BLaER1 treated with 17β-estradiol and CSF1 and Interleukin-3, amounts not matched to agents 10 nM and 100 nM (cell line): Measurements from ENCODE around the gene RARS1.
A peak's percentile ranks its signal among the peaks of the same experiment; 100 is the strongest.

Experiments used
- H3K27ac ChIP-seq, 11 experiments: shearing (Covaris generic); formaldehyde crosslinking; 2 replicates each; pipeline ENCODE4 v1.8.1; 2022
- H3K27me3 ChIP-seq, 11 experiments: shearing (Covaris generic); formaldehyde crosslinking; 2 replicates each; pipeline ENCODE4 v1.8.1; 2022
- H3K36me3 ChIP-seq, 11 experiments: shearing (Covaris generic); formaldehyde crosslinking; 2 replicates each; pipeline ENCODE4 v1.8.1; 2022
- H3K4me1 ChIP-seq, 10 experiments: shearing (Covaris generic); formaldehyde crosslinking; 2 replicates each; pipeline ENCODE4 v1.8.1; 2022
- H3K4me2 ChIP-seq, 11 experiments: shearing (Covaris generic); formaldehyde crosslinking; 2 replicates each; pipeline ENCODE4 v1.8.1; 2022
- H3K4me3 ChIP-seq, 10 experiments: shearing (Covaris generic); formaldehyde crosslinking; 2 replicates each; pipeline ENCODE4 v1.8.1; 2022
- H3K9ac ChIP-seq, 11 experiments: shearing (Covaris generic); formaldehyde crosslinking; 2 replicates each; pipeline ENCODE4 v1.8.1; 2022
- H3K9me3 ChIP-seq, 11 experiments: shearing (Covaris generic); formaldehyde crosslinking; replicated peaks in 1 of 11; 2 replicates each; pipeline ENCODE4 v1.8.1; 2022
- H4K20me1 ChIP-seq, 11 experiments: shearing (Covaris generic); formaldehyde crosslinking; 2 replicates each; pipeline ENCODE4 v1.8.1; 2022
- Cebpa-rat ChIP-seq, 11 experiments: shearing (Covaris generic); IDR thresholded peaks; 2 replicates each; pipeline ENCODE4 v1.8.1; 2022

The RARS1 gene

GRCh38 chr5:168457542-168457941 is 28.7 kb upstream of the RARS1 start:
- Histone ChIP-seq H3K4me1 (0 out of 20 replicates have a peak, but pooled peaks cover 0 to 1% (median 0%) of the 10 kb centered on the region in 10 experiments), H3K4me2 (no peak overlapping the region), H3K9ac (no peak overlapping the region), H3K4me3 (no peak overlapping the region), H3K9me3 (peaks cover 7 to 12% (median 9%) of the 10 kb centered on the region in 11 experiments; a peak in 14 of 22 replicates), H3K27ac (no peak overlapping the region), H3K36me3 (peaks cover 0 to 20% (median 12%) of the 10 kb centered on the region in 11 experiments; a peak in 12 of 22 replicates), H4K20me1 (no peaks in the 10 kb centered on the region), H3K27me3 (no peaks in the 10 kb centered on the region)
- no peak for TF ChIP-seq Cebpa-rat (IDR thresholded peaks at IDR 0.05)

DNA sequence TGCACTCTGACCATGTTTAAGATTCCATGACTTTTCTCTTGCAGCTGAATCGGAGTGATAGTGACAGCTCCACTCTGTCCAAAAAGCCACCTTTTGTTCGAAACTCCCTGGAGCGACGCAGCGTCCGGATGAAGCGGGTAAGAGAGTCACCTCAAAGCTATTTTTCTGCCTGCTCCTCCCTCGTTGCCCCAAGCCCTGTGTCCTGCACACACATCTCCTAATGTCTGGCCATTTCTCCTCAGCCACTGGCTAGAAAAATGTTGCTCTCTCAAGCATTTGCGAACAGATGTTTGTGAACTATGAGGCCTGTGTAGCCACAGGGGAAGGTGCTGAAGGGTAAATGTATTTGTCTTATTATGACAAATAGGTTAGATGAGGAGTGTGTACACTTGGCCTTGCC is 25.7 kb upstream of the RARS1 start:
- no peaks in the 10 kb centered on the region for H4K20me1 ChIP-seq
- no peak for TF ChIP-seq Cebpa-rat (IDR thresholded peaks at IDR 0.05)
- H3K36me3 ChIP-seq = peaks cover 0 to 20% (median 12%) of the 10 kb centered on the region in 11 experiments; a peak in 12 of 22 replicates
- no peaks in the 10 kb centered on the region for H3K27me3 ChIP-seq
- H3K9ac ChIP-seq = no peak overlapping the region
- H3K4me1 ChIP-seq = peaks cover 6 to 26% (median 16%) of the 10 kb centered on the region in 10 experiments; a peak in 17 of 20 replicates
- H3K4me3 ChIP-seq = no peak overlapping the region
- no peak overlapping the region for H3K27ac ChIP-seq
- peaks cover 7 to 12% (median 9%) of the 10 kb centered on the region in 11 experiments; a peak in 14 of 22 replicates for H3K9me3 ChIP-seq
- no peak overlapping the region for H3K4me2 ChIP-seq

DNA sequence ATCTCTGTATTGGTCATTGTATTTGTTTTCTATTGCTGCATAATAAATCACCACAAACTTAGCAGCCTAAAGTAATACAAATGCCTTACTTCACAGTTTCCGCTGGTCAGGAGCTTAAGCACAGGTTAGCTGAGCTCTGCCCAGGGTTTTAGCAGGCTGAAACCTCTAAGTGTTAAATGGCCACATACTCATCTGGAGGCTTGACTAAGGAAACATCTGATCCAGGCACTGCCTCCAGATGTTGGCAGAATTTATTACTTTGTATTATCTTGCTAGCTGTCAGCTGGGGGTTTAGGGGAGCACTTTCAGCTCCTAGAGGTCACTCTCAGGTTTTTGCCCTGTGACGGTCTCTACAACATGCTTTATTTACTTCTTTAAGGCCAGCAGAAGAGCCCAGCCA is 23.2 kb upstream of the RARS1 start:
- no peak overlapping the region for H3K9ac ChIP-seq
- H3K4me1 ChIP-seq = peaks cover 6 to 26% (median 16%) of the 10 kb centered on the region in 10 experiments; a peak in 17 of 20 replicates
- peaks cover 0 to 3% (median 2%) of the 10 kb centered on the region in 11 experiments; a peak in 10 of 22 replicates for H3K9me3 ChIP-seq
- no peaks in the 10 kb centered on the region for H3K27me3 ChIP-seq
- H3K4me2 ChIP-seq = peak overlapping the region in 1 of 11 experiments; percentile 72; a peak in 1 of 22 replicates
- H3K4me3 ChIP-seq = no peak overlapping the region
- no peak for TF ChIP-seq Cebpa-rat (IDR thresholded peaks at IDR 0.05)
- no peak overlapping the region for H3K27ac ChIP-seq
- H4K20me1 ChIP-seq = no peaks in the 10 kb centered on the region; a peak in 1 of 22 replicates
- H3K36me3 ChIP-seq = peaks cover 0 to 5% (median 3%) of the 10 kb centered on the region in 11 experiments; a peak in 10 of 22 replicates

DNA sequence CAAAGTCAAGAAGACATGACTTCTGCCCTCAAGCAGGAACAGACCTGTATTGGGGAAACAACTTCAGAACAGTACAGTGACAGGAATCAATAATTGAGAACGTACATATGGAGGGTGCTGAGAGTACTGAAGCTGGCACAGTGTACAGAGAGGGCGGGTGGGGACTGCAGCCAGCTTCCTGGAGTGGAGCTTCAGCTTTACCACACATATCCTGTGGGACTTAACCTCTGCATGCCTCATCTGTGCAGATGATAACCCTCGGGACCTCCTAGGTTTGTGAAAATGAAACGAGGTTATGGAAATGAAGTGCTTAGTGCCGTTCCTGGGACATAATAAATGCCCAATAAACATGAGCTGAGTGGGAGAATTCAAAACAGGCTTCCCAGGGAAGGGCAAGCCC is 22.1 kb upstream of the RARS1 start:
- Histone ChIP-seq H3K27me3 (no peaks in the 10 kb centered on the region), H3K9me3 (no peaks in the 10 kb centered on the region), H3K4me2 (peak overlapping the region; percentile 7 to 79 (median 64); a peak in 19 of 22 replicates), H3K9ac (no peak overlapping the region), H3K36me3 (no peaks in the 10 kb centered on the region; a peak in 1 of 22 replicates), H3K4me1 (peaks cover 6 to 26% (median 16%) of the 10 kb centered on the region in 10 experiments; a peak in 17 of 20 replicates), H3K4me3 (no peak overlapping the region), H4K20me1 (no peaks in the 10 kb centered on the region; a peak in 1 of 22 replicates), H3K27ac (no peak overlapping the region)
- no peak for TF ChIP-seq Cebpa-rat (IDR thresholded peaks at IDR 0.05)

DNA sequence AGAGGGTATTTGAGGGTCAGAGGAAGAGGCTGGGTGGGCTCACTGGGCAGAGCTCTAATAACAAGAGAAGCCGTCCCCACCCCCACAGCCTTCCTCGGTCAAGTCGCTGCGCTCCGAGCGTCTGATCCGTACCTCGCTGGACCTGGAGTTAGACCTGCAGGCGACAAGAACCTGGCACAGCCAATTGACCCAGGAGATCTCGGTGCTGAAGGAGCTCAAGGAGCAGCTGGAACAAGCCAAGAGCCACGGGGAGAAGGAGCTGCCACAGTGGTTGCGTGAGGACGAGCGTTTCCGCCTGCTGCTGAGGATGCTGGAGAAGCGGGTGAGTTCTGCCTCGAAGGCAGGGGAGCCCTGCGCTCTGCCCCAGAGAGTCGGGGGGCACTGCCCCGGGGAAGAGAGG is 21.6 kb upstream of the RARS1 start:
- TF ChIP-seq Cebpa-rat (IDR thresholded peaks at IDR 0.05) = no peak
- H4K20me1 ChIP-seq = no peaks in the 10 kb centered on the region; a peak in 1 of 22 replicates
- H3K9ac ChIP-seq = no peak overlapping the region
- peak overlapping the region in 10 of 11 experiments; percentile 7 to 79 (median 64); a peak in 18 of 22 replicates for H3K4me2 ChIP-seq
- H3K4me3 ChIP-seq = no peak overlapping the region
- peaks cover 6 to 26% (median 16%) of the 10 kb centered on the region in 10 experiments; a peak in 17 of 20 replicates for H3K4me1 ChIP-seq
- H3K27ac ChIP-seq = no peak overlapping the region
- H3K27me3 ChIP-seq = no peaks in the 10 kb centered on the region
- H3K9me3 ChIP-seq = no peaks in the 10 kb centered on the region
- H3K36me3 ChIP-seq = no peaks in the 10 kb centered on the region; a peak in 1 of 22 replicates

GRCh38 chr5:168467755-168468330 is 18.4 kb upstream of the RARS1 start:
- Histone ChIP-seq H3K9me3 (no peaks in the 10 kb centered on the region), H3K4me2 (no peak overlapping the region), H4K20me1 (no peaks in the 10 kb centered on the region; a peak in 1 of 22 replicates), H3K27ac (no peak overlapping the region), H3K9ac (no peak overlapping the region), H3K36me3 (no peaks in the 10 kb centered on the region), H3K4me3 (no peak overlapping the region), H3K4me1 (peaks cover 6 to 22% (median 16%) of the 10 kb centered on the region in 10 experiments; a peak in 17 of 20 replicates), H3K27me3 (no peaks in the 10 kb centered on the region)
- TF ChIP-seq Cebpa-rat (IDR thresholded peaks at IDR 0.05) = no peak

DNA sequence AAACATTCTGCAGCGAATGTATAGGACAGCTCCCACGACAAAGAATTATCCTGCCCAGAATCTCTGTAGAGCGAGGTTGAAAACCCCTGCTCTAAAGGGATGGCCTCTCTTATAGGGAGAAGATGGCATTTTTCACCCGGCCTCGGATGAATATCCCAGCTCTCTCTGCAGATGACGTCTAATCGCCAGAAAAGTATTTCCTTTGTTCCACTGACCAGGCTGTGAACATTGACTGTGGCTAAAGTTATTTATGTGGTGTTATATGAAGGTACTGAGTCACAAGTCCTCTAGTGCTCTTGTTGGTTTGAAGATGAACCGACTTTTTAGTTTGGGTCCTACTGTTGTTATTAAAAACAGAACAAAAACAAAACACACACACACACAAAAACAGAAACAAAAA is 17.4 kb upstream of the RARS1 start:
- no peak for TF ChIP-seq Cebpa-rat (IDR thresholded peaks at IDR 0.05)
- no peak overlapping the region for H3K9ac ChIP-seq
- no peak overlapping the region for H3K4me3 ChIP-seq
- peaks cover 6 to 14% (median 12%) of the 10 kb centered on the region in 10 experiments; a peak in 17 of 20 replicates for H3K4me1 ChIP-seq
- H3K27me3 ChIP-seq = no peaks in the 10 kb centered on the region
- H3K9me3 ChIP-seq = no peaks in the 10 kb centered on the region
- no peaks in the 10 kb centered on the region for H3K36me3 ChIP-seq
- no peak overlapping the region for H3K4me2 ChIP-seq
- no peak overlapping the region for H3K27ac ChIP-seq
- no peaks in the 10 kb centered on the region; a peak in 1 of 22 replicates for H4K20me1 ChIP-seq

DNA sequence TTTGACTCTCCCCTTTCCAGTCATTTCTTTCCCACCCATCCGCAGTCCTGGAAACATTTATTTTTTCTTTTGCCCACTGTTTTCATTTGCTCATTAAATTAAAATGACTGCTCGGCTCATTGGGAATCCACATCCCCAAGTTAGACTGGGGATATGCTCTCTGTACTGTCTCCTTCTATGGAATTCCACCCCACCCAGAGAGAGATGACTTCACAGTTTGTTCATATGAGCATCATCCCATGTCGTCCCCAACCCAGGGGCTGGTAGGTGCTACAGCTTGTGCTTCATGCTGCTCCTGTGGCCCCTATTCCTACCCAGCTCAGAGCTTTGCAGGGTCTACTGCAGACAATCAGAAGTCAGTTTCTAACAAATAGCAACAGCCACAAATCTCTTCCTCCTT is 16.5 kb upstream of the RARS1 start:
- no peaks in the 10 kb centered on the region for H3K27me3 ChIP-seq

DNA sequence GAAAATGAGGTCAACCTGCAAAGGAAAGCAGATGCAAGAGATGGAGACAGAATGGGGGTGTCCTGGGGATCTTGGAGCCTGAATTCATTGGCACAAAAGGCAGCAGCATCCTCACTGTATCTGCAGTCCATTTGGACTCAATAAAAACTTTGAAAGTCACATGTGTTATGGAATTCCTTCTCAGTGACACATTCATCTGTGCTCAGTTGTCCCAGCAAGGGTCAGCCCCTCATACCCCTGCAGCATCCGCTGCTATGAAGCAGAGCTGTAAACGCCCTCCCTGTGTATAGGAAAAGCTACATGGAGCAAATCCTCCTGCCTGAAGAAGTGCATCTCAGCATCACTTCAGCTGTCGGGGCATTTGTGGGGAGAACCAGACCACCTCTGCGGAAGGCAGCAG is 14.5 kb upstream of the RARS1 start:
- no peaks in the 10 kb centered on the region for H3K4me1 ChIP-seq
- no peaks in the 10 kb centered on the region; a peak in 1 of 22 replicates for H4K20me1 ChIP-seq
- no peaks in the 10 kb centered on the region for H3K27me3 ChIP-seq
- H3K36me3 ChIP-seq = no peaks in the 10 kb centered on the region
- H3K4me3 ChIP-seq = no peak overlapping the region
- H3K4me2 ChIP-seq = no peak overlapping the region
- no peak overlapping the region for H3K27ac ChIP-seq
- H3K9me3 ChIP-seq = no peaks in the 10 kb centered on the region
- no peak for TF ChIP-seq Cebpa-rat (IDR thresholded peaks at IDR 0.05)
- no peak overlapping the region for H3K9ac ChIP-seq

More for the DNA sequence above, 16.5 kb upstream of the RARS1 start:
- H3K9me3 ChIP-seq = no peaks in the 10 kb centered on the region
- no peak for TF ChIP-seq Cebpa-rat (IDR thresholded peaks at IDR 0.05)
- H4K20me1 ChIP-seq = no peaks in the 10 kb centered on the region; a peak in 1 of 22 replicates
- H3K27ac ChIP-seq = no peak overlapping the region
- H3K4me1 ChIP-seq = peaks cover 0 to 4% (median 2%) of the 10 kb centered on the region in 10 experiments; a peak in 12 of 20 replicates
- no peak overlapping the region for H3K4me2 ChIP-seq
- H3K9ac ChIP-seq = no peak overlapping the region
- no peaks in the 10 kb centered on the region for H3K36me3 ChIP-seq
- H3K4me3 ChIP-seq = no peak overlapping the region
